Measurements from ENCODE around the gene IGFLR1.
"Not testable (repeated sequence)": the region's sequence is repeated elsewhere in the genome, so short reads cannot be mapped to it uniquely, and the experiment has no call there.

IGFLR1 gene

GRCh38 chr19:35776102-35776788, 34.0 kb upstream of the IGFLR1 start:
- DNase-seq = no peak

GRCh38 chr19:35775298-35776101, 33.2 kb upstream of the IGFLR1 start, which contains the start of gene ARHGAP33:
Gene ARHGAP33 (plus strand): TSS chr19:35775564. CDS start chr19:35775659, 95 bp downstream.
- peak; percentile 98 for DNase-seq

- no peak for DNase-seq
Observed at GRCh38 chr19:35775046-35775297, 32.7 kb upstream of the IGFLR1 start.

- DNase-seq = no peak
Observed at GRCh38 chr19:35774274-35775045, 32.2 kb upstream of the IGFLR1 start.

GRCh38 chr19:35773020-35773806, 31.0 kb upstream of the IGFLR1 start:
- DNase-seq = no peak

- not testable (repeated sequence) for DNase-seq
Observed at GRCh38 chr19:35772362-35772761, 30.1 kb upstream of the IGFLR1 start.

- DNase-seq = no peak
Observed at GRCh38 chr19:35768082-35768421, 25.8 kb upstream of the IGFLR1 start.

GRCh38 chr19:35767288-35768081, 25.2 kb upstream of the IGFLR1 start:
- DNase-seq = no peak

- no peak for DNase-seq
Observed at GRCh38 chr19:35766571-35767104, 24.4 kb upstream of the IGFLR1 start.

- DNase-seq = no peak
Observed at GRCh38 chr19:35764432-35765315, 22.4 kb upstream of the IGFLR1 start.

- DNase-seq = no peak
Observed at GRCh38 chr19:35760711-35761349, 18.6 kb upstream of the IGFLR1 start.

GRCh38 chr19:35759697-35760096, 17.4 kb upstream of the IGFLR1 start:
- no peak for DNase-seq

- peak; percentile 94 for DNase-seq
Observed at GRCh38 chr19:35757749-35758608, 15.7 kb upstream of the IGFLR1 start, which contains the start of gene PROSER3. Gene PROSER3 (plus strand): TSS chr19:35758176. CDS start chr19:35758216, 40 bp downstream.

- DNase-seq = no peak
Observed at GRCh38 chr19:35757231-35757748, 15.0 kb upstream of the IGFLR1 start.

- DNase-seq = no peak
Observed at GRCh38 chr19:35756377-35757230, 14.4 kb upstream of the IGFLR1 start, which contains the start of gene HSPB6. Gene HSPB6 (minus strand): TSS chr19:35757029. CDS start chr19:35757008, 21 bp downstream.

- DNase-seq = no peak
Observed at GRCh38 chr19:35755550-35756376, 13.5 kb upstream of the IGFLR1 start.

GRCh38 chr19:35755131-35755549, 12.9 kb upstream of the IGFLR1 start:
- DNase-seq = no peak

Measured in NCI-H1048 (cell line).